Effector memory CD4-positive, alpha-beta T cell (primary cell): Measurements from ENCODE around the gene TAC4.

Experiments used
- DNase-seq, 3 donors: peaks; one replicate each; pipeline ENCODE4 v3.0.0-alpha.2; 2020
- H3K27ac ChIP-seq: 2 replicates; pipeline ENCODE4 v1.7.0; 2013; ENCODE audit warnings: mild to moderate bottlenecking, low read length, moderate library complexity; ENCODE audit not compliant: insufficient read depth, poor library complexity, severe bottlenecking
- H3K27me3 ChIP-seq: replicated peaks from 2 replicates; pipeline ENCODE4 v1.7.0; 2013; ENCODE audit warnings: mild to moderate bottlenecking, low read length; ENCODE audit not compliant: insufficient read depth, control insufficient read depth, poor library complexity, severe bottlenecking
- H3K36me3 ChIP-seq: 2 replicates; pipeline ENCODE4 v1.7.0; 2013; ENCODE audit warnings: mild to moderate bottlenecking, low read length, moderate library complexity; ENCODE audit not compliant: control insufficient read depth, insufficient read depth
- H3K4me1 ChIP-seq: 2 replicates; pipeline ENCODE4 v1.7.0; 2013; ENCODE audit warnings: low read length, mild to moderate bottlenecking; ENCODE audit not compliant: control insufficient read depth, insufficient read depth, poor library complexity, severe bottlenecking
- H3K4me3 ChIP-seq: 2 replicates; pipeline ENCODE4 v1.7.0; 2013; ENCODE audit warnings: low read length, low read depth, mild to moderate bottlenecking; ENCODE audit not compliant: insufficient read depth, poor library complexity, severe bottlenecking
- H3K9me3 ChIP-seq: 2 replicates; pipeline ENCODE4 v1.7.0; 2013; ENCODE audit warnings: mild to moderate bottlenecking, low read length, moderate library complexity; ENCODE audit not compliant: control insufficient read depth

Gene TAC4

GRCh38 chr17:49845321-49845720 is 2.5 kb downstream of the TAC4 start:
- no peak for DNase-seq
- H3K4me3 ChIP-seq = no peak overlapping the region
- no peak overlapping the region for H3K27ac ChIP-seq
- H3K27me3 ChIP-seq = no peaks in the 10 kb centered on the region
- no peaks in the 10 kb centered on the region for H3K4me1 ChIP-seq
- peaks cover 11% of the 10 kb centered on the region for H3K36me3 ChIP-seq
- H3K9me3 ChIP-seq = no peaks in the 10 kb centered on the region

GRCh38 chr17:49843774-49844350 is 4.0 kb downstream of the TAC4 start:
- H3K36me3 ChIP-seq = peaks cover 11% of the 10 kb centered on the region
- no peak for DNase-seq
- H3K4me3 ChIP-seq = no peak overlapping the region
- H3K9me3 ChIP-seq = no peaks in the 10 kb centered on the region
- no peak overlapping the region for H3K27ac ChIP-seq
- no peaks in the 10 kb centered on the region for H3K4me1 ChIP-seq
- H3K27me3 ChIP-seq = no peaks in the 10 kb centered on the region

GRCh38 chr17:49842846-49843245 is 5.0 kb downstream of the TAC4 start:
- Histone ChIP-seq H3K4me1 (no peaks in the 10 kb centered on the region), H3K27me3 (no peaks in the 10 kb centered on the region), H3K27ac (no peak overlapping the region), H3K9me3 (no peaks in the 10 kb centered on the region), H3K4me3 (no peak overlapping the region), H3K36me3 (peaks cover 11% of the 10 kb centered on the region)
- DNase-seq = no peak

DNA sequence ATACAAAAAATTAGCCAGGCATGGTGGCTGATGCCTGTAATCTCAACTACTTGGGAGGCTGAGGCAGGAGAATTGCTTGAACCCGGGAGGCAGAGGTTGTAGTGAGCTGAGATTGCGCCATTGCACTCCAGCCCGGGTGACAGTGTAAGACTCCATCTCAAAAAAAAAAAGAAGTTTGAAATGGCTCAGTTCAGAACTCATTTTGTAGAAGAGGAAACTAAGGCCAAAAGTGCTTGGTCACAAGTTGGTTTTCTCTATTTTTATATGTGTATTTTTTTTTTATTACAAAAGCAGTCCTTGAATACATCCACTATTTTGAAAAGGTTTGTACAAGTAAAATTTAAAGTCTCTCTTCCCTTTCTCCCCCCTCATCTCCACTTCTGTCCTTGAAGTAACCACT is 5.5 kb downstream of the TAC4 start:
- no peak for DNase-seq
- Histone ChIP-seq H3K4me3 (no peak overlapping the region), H3K27me3 (no peaks in the 10 kb centered on the region), H3K36me3 (peaks cover 11% of the 10 kb centered on the region), H3K4me1 (no peaks in the 10 kb centered on the region), H3K9me3 (no peaks in the 10 kb centered on the region), H3K27ac (no peak overlapping the region)

DNA sequence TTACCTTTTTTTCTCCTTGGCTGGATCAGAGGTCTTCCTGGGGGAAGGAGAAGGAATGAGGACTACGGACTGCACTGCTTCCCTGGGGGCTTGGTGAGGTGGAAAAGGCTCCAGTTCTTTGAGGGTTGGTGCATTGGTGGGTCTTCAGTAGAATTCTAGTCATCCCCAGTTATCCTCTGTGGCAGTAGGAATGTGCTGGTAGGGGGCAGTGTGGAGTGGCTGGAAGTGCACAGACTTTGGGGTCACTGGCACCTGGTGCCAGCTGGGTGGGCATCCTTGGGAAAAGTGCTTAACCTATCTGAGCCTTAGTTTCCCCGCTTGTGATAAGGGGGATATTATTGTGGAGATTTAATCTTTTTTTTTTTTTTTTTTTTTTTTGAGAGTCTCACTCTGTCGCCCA is 6.3 kb downstream of the TAC4 start:
- H3K9me3 ChIP-seq = no peaks in the 10 kb centered on the region
- H3K27me3 ChIP-seq = no peaks in the 10 kb centered on the region
- no peak overlapping the region for H3K4me3 ChIP-seq
- DNase-seq = no peak
- H3K4me1 ChIP-seq = no peaks in the 10 kb centered on the region
- H3K36me3 ChIP-seq = peaks cover 9% of the 10 kb centered on the region
- H3K27ac ChIP-seq = no peak overlapping the region

- peaks cover 3% of the 10 kb centered on the region for H3K36me3 ChIP-seq
- no peak for DNase-seq
- H3K4me3 ChIP-seq = no peak overlapping the region
- no peak overlapping the region for H3K27ac ChIP-seq
- no peaks in the 10 kb centered on the region for H3K27me3 ChIP-seq
- H3K9me3 ChIP-seq = no peaks in the 10 kb centered on the region
- H3K4me1 ChIP-seq = no peaks in the 10 kb centered on the region
These were observed 8.4 kb downstream of the TAC4 start for GRCh38 chr17:49839455-49839854.

DNA sequence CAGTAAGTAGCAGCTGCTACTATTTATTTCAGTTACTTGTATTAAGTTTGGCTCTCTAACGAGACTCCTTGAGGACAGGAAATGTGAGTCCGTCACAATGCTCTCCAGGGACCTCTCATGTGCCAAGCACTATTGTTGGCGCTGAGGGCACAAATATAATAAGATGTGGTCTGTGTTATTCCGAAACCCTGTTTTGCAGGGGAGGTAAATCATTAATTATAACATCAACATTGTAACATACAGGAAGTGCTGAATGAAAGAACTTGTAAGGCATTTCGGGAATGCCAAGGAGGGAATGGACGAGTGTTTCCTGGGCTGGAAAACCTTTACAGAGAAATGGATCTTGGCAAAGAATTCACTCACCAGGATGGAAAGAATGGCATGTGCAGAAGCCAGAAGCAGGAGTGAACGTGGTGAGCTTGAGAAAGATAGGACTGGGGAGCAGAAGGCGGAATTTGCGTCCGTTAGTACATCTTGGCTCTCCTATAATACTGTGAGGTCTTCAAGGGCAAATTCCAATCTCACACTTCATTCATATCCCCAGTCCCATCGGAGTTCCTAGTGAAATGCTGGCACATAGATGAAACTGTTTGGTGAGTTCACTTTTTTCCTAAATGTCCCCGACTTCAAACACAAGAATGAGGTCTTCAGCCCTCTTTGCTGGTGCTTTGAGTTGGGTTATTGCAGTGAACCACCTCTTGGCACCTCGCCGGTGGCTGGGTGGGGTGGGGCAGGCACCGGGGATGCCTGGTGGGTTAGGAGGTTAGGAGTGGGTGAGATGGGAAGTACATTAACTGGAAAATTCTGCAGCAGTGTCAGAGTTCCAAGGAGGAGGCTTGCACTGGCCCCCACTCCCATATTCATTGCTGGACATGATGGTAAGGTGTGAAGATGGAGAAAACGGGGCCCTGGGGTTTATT is 11.5 kb downstream of the TAC4 start:
- Histone ChIP-seq H3K4me1 (no peaks in the 10 kb centered on the region), H3K36me3 (peaks cover 15% of the 10 kb centered on the region), H3K4me3 (no peak overlapping the region), H3K9me3 (no peaks in the 10 kb centered on the region), H3K27ac (no peak overlapping the region), H3K27me3 (no peaks in the 10 kb centered on the region)
- DNase-seq = no peak

DNA sequence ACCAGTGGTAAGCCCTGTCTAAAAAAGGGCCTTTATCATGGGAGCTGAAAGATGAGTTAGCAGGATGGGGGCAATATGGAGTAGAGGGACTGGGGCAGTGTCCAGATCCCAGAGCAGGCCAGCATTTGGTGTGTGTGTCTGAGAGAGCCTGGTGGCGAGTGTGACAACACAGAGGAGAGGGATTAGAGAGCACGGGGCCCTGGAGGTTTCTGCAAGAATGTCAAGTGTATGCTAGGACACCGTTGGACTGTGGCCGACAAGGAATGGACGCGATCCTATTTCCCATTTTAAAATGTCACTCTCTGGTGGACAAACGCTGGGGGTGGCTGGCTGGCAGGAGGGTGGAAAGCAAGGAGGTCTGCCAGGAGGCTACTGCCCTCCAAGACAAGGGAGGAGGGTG is 12.4 kb downstream of the TAC4 start:
- Histone ChIP-seq H3K27me3 (no peaks in the 10 kb centered on the region), H3K27ac (no peak overlapping the region), H3K4me3 (no peak overlapping the region), H3K4me1 (no peaks in the 10 kb centered on the region), H3K9me3 (no peaks in the 10 kb centered on the region), H3K36me3 (peaks cover 15% of the 10 kb centered on the region)
- no peak for DNase-seq

GRCh38 chr17:49834118-49834743 is 13.6 kb downstream of the TAC4 start:
- Histone ChIP-seq H3K36me3 (peaks cover 22% of the 10 kb centered on the region), H3K4me1 (no peaks in the 10 kb centered on the region), H3K9me3 (no peaks in the 10 kb centered on the region), H3K4me3 (no peak overlapping the region), H3K27ac (no peak overlapping the region), H3K27me3 (no peaks in the 10 kb centered on the region)
- no peak for DNase-seq
